NB4 (cell line): ENCODE measurements around the gene SUCLG2.

Source experiments
- CTCF ChIP-seq: IDR thresholded peaks from one replicate; pipeline ENCODE4 v1.5.1; 2012; ENCODE audit warnings: low read depth, low read length
- POLR2A ChIP-seq: IDR thresholded peaks from 2 replicates; pipeline ENCODE4 v1.6.1; 2011; ENCODE audit warnings: mild to moderate bottlenecking; ENCODE audit not compliant: insufficient read length; ENCODE audit errors: extremely low read depth

GRCh38 chr3:67486883-67487282 is 167.5 kb downstream of the SUCLG2 start:
- TF ChIP-seq CTCF (no peak), POLR2A (no peak)
